Stimulated activated naive CD4-positive, alpha-beta T cell (primary cell): Measurements from ENCODE around the gene MAP1B.
A peak's percentile ranks its signal among the peaks of the same experiment; 100 is the strongest.

Experiments
- DNase-seq, 6 experiments: peaks; one replicate each; lab custom pipeline; 2025; lab: John Stamatoyannopoulos, UW

The MAP1B gene

DNA sequence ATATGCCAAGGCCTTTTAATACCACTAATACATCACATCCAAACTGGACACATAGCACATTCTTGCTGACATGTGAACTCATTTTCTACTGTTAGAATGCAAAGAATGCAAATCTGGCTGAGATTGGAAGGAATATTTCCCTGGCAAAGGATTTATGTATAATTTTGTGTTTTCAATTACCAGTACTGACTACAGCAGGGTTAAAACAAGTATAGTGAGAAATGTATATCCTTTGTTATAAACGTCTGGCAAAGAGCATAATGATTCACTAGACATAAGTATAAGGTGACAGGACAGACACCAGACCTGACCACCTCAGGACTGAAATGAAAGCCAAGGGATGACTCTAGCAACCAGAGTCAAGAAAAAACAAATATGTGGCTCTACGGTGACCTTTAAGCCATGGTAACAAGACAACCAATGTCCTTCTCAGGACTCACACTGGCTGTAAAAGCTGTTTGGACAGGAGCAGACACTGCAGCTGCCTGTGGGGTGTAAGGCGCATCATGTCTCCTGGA, 117.7 kb downstream of the MAP1B start:
- DNase-seq: no peak

DNA sequence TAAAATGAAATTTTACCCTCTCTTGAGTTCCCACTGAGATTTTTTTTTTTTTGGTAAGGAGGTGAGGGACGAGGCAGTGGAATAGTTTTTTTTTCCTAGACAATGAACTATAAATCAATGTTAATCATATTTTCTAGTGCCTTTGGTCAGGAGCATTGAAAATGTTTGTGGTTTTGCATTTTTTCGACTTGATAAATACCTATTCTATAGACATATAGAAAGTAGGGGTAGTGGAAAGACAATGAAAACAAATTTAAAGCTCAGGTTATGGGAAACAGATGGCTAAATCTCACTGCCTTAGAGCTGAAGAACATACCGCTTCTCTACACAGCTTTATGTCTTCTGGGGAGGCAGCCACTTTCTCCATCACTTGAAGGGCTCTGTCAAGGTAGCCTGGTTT, 118.5 kb downstream of the MAP1B start:
- no peak for DNase-seq

GRCh38 chr5:72226950-72227349, 119.7 kb downstream of the MAP1B start:
- no peak for DNase-seq

DNA sequence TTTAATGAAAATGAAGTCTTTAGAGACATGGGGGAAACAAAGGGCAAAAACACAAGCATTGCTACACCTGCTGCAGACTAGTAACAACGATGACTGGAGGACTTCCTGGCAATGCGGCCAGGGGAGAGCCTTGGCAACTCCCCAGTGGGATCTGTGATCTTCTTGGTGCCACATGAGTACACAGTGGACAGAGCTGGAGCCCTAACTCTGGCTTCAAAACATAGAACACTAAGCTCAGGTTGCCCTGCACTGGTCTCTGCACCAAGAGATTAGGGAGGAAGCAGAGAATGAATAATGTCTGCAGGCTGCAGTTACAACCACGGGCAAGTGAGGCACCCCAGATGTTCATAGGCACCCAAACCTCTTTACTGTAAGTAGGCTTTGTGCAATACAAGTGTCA, 121.7 kb downstream of the MAP1B start:
- no peak for DNase-seq

- DNase-seq: peak in 3 of 6 experiments; percentile 8 to 31 (median 30)
Measured at GRCh38 chr5:72231991-72232703, 124.9 kb downstream of the MAP1B start.

- DNase-seq: no peak
Measured at GRCh38 chr5:72232838-72233237, 125.6 kb downstream of the MAP1B start.

DNA sequence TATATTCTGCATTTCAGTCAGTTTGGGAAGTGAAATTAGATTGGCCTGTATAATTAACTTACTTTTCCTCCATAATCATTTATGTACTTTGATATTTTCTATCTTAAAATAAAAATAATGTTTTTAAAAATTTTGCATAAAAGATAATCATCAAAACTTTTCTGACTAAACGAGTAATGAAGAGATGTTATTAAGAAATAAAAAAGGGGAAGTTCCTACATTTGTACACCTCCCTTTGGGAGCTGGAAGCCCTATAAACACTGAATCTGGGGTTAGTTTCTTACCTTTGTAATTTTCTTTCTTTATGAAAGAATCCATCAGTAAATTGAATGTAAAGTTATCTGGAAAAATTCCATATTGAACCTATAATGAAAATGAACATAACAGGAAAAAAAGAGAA, 126.6 kb downstream of the MAP1B start:
- DNase-seq: no peak

DNA sequence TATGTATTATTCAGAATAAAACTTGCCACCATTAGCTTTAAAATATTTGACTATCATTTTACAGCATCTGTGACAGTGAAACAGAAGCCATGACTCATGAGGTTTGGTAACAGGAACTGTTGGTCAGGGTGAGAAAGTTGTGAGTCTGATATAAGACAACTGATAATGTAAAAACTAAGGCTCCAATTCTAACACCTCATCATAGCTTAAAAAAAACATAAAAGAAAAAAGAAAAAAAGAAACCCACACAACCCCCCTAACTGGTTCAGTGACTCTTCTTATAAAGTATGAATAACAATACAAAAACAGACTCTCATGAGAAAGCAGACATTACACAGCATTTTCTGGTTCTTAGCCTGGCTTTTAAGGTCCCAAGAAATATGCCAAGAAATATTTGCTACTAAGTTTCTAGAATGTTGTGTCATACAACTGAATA, 127.0 kb downstream of the MAP1B start:
- DNase-seq: no peak

GRCh38 chr5:72234868-72235267, 127.6 kb downstream of the MAP1B start:
- no peak for DNase-seq

DNA sequence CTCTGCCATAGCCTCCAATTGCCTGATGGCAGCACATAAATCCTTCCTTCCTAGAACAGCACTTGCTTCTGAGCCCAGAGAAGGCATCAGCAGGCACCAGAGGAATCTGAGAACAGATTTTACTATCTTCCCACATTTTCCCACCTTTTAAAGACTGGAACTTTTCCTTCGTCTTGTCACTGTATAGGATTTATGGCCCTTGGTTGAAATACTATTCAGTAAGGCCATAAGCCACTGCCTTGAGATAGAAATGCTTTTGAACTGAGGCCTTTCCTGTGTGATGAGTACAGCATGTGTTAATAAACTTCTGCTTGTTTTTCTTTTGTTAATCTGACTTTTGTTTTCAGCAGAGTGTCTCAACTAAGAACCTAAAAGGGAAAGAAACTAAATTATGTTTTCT, 128.4 kb downstream of the MAP1B start:
- no peak for DNase-seq

DNA sequence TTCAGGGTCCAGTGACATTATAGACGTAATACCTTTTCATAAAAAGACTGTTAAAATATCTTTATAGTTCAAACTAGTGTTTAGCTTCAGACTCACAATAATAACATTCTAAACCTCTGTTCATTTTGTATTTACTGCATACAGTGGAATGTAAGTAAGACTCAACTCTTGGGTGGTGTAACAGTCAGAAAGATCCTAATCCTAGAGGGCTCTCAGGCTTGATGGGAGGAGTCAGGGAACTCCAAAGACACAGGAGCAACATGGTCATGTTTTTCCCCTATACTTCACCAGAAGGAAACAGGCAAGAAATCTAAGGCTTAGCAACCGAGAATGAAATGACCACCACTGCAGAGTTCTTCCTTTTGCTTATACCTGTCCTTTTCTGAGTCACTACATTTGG, 130.1 kb downstream of the MAP1B start:
- no peak for DNase-seq

DNA sequence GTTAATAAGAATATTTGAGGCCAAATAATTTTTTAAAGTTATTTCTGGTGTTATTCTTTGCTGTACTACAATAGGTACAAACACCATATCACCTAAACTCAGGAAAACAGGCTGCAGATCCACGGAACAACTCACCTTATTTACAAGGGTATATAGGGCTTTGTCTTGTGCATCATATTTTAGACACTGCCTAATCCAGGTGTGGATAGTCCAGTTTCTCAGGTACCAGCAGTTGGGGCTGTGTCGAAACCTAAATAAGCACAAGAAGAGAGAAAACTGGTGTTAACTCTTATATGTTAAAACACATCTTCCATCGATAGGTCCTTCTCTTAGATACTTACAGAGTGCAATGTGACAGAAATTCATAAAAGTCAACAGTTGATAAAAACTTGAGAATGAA, 130.6 kb downstream of the MAP1B start:
- DNase-seq: no peak

GRCh38 chr5:72238712-72239445, 131.6 kb downstream of the MAP1B start:
- no peak for DNase-seq

DNA sequence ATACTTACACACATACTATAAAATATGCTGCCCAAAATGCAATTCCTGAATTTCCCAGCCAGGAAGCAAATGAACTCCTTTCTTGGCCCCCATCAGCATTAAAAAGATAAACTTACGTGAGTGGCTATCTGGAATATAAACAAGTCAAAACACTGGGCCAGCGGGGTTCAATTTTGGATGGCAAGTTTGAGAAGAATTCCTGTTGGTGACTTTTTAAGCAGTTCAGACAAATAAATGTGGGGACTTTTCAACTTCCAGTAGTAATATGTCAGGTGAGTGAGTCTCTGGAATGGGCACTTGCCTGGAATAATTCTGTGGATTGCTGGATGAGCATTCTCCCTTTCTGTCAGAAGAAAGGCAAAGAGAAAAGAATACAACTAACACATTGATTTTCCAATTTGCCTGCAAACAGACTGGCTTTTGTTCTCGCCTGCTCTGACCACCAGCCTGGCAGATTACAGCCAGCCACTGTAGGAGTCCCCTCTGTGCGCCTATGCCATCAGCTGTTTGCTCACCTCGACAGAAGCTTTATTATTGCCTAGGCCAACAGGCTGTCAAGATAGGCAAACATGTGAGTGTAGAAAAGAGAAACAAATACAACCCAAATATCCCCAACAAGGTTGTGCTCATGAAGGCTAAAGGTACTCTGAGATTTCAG, 134.2 kb downstream of the MAP1B start:
- DNase-seq: no peak

GRCh38 chr5:72242796-72243475, 135.7 kb downstream of the MAP1B start:
- DNase-seq: no peak

DNA sequence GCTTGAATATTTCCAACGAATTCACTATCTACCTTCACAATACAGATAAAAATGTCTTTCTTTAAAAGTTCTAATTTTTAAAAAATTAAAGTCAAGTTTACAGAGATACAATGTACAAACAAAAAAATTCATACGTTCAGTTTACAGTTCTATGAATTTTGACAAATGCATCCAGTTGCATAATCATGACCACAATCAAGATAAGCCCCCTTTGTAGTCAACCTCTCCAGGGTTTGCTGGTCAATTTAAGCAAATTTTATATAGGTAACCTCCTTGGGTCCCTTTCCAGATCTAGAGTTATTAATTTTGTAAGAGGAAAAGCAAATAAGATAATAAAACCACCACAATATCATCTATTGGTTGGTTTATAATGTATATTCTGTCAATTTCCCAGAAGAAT, 136.4 kb downstream of the MAP1B start:
- DNase-seq: no peak

DNA sequence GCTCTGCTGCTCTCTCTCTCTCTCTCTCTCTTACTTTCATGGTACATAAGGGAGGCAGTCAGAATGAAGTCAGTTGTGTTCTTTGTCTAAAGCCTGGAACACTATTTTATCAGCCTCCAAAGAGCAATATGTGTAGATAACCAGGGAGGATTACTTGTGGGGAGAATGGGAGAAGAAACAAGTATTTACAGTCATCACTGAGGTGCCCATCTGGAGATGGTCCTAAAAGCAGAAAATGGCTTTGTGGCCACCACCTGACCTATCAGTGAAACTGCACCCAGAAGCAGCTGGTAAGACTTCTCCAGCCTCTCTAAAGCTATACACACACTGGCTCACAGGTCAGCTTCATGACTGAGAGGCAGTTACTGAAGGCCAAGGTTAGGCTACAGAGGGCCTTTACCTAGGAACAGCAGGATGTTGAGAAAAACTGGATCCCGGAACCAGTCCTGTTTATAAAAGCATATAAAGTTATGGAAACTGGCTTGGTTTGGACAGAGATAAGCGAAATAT, 137.6 kb downstream of the MAP1B start:
- no peak for DNase-seq

- DNase-seq: no peak
Measured at GRCh38 chr5:72245546-72245945, 138.3 kb downstream of the MAP1B start.

GRCh38 chr5:72245951-72246532, 138.8 kb downstream of the MAP1B start:
- no peak for DNase-seq

- DNase-seq: no peak
Measured at GRCh38 chr5:72246954-72247442, 139.7 kb downstream of the MAP1B start.

GRCh38 chr5:72248410-72248981, 141.2 kb downstream of the MAP1B start:
- DNase-seq: no peak
